ENCODE measurements around the gene AP4B1.

Gene AP4B1

DNA sequence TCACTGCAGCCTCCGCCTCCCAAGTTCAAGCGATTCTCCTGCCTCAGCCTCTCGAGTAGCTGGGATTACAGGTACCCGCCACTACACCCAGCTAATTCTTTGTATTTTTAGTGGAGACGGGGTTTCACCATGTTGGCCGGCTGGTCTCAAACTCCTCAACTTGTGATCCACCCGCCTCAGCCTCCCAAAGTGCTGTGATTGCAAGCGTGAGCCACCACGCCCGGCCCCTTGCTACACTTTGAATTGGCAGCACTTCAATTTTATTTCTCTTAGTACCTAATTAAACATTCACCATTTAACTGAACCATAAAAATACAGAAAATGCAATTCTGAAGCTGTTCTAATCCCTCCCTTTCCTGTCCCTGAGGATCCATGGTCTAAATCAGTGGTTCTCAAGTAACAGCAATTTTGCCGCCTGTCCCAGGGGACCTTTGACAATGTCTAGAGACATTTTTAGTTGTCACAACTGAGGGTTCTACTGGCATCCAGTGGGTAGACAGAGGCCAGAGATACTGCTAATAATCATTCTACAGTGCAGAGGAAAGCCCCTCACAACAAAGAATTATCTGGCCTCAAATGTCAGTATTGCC, 12.9 kb downstream of the AP4B1 start:
- DNase-seq, result no peak

DNA sequence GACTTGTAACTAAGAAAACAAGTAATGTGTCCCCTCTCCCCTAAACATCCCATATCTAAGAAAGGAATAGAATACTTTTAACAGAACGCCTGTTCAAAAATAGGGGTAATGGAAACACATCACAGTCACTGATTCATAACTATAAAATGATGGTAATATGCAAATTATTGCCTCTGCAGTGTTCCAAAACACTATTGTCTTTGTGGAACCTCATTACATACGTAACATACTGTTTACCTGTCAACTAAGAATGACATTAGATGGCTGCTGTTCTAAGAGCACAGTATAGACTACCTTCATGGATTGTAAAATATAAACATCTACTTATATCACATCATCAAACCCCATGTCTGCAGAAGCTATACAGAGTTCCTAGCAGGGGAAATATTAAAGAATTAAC, 13.8 kb downstream of the AP4B1 start:
- no peak for DNase-seq

DNA sequence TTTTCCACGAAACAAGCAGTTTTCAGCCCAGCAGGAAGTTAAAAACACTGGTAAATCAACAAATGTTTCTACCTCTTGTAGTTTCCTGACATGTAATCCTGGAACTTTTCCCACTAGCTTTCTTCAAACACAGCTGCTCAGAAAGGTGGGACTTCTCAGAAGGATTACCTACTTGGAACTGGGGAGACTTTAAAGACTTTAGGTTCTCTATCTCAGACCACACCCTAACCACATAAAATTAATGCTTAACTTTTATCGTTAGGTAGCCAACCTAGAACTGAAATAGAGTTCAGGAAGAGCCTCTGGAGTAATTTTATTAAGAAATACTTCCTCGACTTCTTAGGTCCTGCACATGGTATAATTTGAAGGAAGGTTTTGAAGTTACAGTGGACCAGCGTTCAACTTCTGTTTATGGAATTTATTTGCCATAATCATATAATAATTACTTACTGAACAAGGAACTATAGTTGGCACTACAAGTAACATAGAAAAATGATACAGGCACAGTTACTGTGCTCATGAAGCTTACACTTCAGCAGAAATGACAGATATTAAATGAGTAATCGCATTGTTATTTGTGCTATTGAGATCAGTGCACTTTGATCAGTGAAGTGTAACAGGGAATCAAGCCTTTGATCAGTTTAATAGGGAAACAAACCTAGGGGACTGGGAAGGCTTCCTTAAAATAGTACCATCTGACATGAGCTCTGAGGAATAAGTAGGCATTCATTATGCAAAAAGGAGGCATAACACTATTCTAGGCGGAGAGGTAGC, 17.0 kb downstream of the AP4B1 start, which contains the start of gene BCL2L15:
TSS of gene BCL2L15 (minus strand) at position 180 of the 774 bp plus-strand sequence. CDS start 206 bp downstream, outside the sequence.
- no peak for DNase-seq

DNA sequence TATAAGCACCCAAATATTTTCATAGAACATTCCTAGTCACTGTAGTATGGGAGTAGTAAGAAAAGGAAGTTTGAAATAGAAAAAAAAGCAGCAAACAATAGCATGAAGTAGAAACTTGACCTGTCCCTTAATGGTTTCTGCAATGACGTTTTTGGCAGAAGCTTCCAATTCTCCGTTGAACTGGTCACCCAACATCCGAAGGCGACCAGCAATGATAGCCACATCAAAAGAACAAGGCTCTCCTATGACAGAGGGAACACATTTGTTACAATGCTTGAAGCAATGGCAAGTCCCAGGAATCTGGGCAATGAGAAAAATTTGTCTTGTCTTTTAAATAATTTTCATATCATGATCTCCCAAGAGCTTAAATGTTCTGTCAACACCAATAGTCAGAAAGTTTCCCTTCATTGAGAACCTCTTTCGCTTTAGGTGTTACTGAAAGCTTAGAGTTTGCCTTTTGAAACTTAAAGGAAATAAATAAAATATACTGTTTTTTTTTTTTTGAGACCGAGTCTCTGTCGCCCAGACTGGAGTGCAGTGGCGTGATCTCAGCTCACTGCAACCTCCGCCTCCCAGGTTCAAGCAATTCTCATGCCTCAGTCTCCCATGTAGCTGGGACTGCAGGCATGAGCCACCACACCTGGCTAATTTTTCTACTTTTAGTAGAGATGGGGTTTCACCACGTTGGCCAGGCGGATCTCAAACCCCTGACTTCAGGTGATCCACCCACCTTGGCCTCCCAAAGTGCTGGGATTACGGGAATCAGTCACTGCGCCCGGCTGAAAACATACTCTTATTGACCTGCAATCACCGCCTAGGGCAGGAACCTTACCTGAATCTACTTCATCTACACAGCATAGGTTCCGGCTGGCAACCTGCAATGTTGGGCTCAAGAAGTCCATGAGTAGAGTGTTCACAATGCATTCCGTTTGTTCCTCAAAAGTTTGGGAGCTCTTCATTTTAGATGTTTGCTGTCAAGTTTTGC, 17.9 kb downstream of the AP4B1 start:
- no peak for DNase-seq

DNA sequence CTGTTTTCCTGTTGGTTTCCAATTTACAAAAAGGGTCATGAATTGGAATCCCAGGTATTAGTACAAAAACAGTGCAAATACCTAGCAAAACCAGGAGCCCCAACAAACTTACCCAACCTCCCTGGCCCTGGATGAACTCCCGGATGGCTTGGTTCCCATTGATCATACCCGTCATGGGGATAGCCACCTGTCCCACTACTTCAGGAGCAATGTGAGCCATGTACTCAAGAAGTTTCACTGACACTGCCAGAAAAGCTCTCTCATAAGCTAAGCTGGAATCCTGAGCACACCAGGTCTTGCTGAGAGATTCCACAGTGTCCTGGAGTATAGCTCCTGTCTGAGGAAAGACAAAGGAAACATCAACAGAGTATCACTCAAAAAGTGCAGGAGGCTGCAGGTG, 22.9 kb downstream of the AP4B1 start:
- no peak for DNase-seq

DNA sequence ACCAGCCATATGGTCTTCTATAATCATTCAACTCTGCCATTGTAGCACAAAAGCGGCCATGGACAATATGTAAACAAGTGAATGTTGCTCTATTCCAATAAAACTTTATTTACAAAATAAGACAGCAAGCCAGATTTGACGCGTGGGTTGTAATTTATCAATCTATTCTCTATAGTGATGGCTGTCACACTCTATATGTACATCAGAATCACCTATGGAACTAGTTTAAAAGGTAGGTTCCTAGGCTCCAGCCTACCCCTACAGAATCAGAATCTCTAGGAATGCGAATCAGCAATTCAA, 24.9 kb downstream of the AP4B1 start:
- no peak for DNase-seq

DNA sequence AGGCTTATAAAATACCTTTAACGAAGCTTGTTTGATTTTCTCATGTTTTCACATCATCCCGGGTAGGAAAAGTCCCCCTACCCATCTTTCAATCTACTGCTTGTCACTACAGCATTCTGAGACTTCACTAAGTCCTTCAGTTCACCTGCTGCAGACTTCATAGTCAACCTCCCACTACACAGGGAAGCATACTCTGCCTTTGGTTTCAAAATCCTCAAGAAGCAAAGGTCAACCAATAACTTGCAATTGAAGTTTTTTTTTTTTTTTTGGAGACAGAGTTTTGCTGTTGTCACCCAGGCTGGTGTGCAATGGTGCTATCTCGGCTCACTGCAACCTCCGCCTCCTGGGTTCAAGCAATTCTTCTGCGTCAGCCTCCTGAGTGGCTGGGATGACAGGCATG, 28.4 kb downstream of the AP4B1 start:
- no peak for DNase-seq

DNA sequence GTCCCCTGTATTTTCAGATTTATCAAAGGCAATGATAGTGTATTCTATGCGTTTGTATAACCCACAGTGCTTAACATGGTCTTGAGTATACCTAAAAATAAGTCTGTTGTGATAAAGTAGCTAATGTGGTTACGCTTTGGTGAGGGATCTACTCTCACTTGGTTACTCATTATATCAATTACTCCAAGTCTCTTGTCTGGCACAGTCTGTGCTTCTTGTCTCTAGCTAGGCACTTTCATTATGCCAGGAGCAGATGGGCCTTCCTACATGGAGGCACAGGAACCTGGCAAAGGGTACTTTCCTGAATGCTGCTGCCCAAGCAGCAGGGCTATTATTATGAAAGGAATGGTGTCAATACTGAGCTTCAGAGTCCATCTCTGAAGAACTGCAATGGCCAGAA, 28.9 kb downstream of the AP4B1 start:
- no peak for DNase-seq

DNA sequence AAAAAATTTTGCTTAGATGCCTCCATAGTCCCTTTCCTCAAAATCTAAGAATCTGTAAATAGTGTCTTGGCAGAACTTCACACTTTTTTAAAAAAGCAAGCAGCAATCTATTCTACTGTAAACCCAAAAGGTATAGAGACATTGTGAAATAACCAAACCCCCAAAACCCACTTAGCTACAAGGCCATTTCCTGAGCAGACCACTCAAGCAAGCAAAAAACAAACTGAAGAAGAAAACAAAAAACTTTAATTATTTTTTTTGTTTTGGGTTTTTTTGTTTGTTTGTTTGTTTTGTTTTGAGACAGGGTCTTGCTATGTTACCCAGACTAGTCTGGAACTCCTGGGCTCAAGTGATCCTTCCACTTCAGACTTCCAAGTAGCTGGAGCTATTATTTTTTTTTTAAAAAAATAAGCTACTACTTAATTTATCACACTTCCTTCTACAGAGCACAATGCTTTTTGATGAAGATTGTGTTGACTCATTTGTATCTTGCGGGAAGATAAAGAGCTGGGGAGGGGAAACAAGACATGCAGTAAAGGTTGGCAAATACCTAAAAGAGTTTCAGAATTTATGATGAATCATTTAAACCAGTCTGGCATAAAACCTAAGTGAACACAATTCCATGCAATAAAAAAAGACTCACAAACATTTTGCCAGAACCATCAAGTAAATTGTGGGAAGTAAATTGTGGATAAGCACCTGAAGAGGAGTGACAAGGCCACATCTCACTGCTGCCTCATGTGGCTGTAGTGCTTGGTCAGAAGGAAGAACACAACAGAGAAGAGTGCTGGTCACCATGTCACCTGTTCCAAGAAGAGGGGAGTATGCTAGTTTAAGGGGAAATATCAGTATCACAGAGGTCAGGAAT, 30.4 kb downstream of the AP4B1 start:
- peak; percentile 25 for DNase-seq

DNA sequence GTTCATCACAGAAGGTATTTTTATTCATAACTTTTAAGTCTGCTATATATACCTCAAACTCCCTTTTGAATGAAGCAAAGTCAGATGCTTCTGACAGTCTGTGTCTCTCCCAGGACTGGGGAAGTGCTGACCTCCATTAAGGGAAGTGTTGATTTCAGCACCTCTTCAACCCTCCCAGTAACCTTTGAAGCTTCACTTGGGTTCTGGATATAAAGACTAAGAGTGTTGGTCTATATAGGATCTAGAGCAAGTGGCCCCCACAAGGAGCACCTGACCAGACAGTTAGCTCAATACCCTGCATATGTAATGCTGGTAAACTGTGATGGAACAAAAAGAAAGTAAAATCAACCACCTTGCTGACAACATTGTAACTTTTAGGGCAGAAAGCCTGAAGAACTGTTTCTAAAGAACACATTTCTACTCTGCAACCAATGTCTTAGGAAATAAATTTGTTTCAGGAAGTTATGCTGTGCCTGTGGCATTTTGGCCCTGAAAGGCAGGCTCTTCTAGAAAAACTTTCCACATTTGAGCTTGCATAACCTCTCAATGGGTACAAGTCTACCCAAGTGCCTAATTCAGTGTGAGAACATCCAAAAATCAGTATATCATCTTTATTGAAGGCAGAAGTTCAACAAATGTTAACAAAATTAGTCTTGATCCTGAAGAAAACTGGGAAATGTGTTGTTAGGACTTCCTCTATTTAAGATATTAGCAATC, 32.2 kb downstream of the AP4B1 start:
- DNase-seq, result peak; percentile 61

DNA sequence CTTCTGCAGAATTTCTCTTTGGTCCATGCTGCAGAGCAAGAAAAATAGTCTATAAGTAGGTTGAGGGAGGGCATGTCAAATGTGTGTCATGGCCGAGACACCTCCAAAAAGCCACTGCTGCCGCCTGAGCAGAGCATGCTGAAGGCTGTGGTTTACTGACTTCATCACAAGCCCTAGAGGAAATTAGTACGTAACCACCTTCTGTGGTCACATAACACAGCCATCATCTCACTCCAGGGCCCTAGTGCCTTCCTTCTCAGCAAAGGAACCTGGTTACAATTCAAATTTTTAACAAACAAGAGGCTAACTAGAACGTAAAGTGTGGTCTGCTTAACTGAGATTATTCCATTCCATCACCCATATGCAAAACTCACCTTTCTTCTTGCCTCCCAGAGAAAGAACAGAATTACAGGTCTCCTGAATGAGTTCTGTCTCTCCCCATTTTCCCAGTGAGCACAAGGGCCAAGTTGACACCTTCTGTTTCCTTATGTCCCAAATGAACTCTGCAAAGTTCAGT, 32.9 kb downstream of the AP4B1 start, which contains the start of gene PTPN22:
TSS of gene PTPN22 (minus strand) at position 116 of the 517 bp plus-strand sequence.
- peak; percentile 71 for DNase-seq

DNA sequence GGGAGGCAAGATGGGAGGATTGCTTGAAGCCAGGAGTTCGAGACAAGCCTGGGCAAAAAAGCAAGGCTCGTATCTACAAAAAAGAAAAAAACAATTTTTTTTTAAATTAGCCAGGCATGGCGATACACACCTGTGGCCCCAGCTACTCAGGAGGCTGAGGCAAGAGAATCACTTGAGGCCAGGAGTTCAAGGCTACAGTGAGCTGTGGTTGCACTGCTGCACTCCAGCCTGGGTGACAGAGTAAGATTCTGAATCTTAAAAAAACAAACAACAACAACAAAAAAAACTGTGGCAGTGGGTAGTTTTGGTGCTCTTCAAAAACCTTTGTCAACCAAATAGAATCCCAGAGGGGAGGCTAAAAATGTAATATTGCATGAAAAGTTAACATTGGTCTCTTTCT, 33.8 kb downstream of the AP4B1 start:
- no peak for DNase-seq

DNA sequence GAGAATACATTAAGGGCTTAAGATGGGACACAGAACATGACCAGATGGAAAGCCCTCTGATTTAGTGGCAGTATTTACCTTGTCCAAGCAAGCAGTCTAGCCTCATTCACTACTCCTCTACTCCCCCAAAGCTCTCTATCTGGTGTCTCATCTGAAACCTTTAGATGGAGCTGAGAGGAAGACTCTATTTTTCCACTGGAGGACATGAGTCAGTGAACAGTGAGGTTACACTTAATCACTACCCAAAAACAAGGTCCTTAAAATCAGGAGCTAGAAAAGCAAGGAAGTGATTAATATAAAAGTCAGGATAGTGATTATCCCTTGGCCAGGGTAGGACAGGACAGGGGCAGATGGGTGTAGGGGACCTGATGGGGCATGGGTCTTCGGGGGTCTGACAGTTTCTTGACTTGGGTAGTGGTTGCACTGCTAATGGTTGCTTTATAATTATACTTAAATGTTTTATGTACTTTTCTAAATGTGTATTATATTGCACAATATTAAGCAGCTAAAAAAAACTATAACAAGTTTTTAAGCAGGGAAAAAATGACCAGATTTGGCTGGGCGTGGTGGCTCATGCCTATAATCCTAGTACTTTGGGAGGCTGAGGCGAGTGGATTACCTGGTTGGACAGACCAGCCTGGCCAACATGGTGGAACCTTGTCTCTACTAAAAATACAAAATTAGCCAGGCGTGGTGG, 36.1 kb downstream of the AP4B1 start:
- no peak for DNase-seq

DNA sequence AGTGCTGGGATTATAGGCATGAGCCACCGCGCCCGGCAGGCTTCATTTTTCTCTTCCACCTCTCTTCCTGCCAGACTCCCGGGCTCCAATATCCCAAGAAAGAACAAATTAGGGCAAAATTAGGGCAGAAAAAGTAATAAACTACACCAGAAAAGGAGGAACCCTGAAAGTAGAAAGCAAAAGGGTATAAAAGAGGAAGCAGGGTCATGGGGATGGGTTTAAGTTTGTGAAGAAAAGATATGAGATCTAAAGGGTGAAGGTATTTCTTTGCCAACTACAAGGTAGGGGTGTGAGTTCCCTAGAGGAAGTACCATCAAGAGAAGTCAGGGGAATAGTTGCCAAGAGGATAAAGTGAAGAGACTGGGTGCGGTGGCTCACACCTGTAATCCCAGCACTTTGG, 43.0 kb downstream of the AP4B1 start:
- no peak for DNase-seq

DNA sequence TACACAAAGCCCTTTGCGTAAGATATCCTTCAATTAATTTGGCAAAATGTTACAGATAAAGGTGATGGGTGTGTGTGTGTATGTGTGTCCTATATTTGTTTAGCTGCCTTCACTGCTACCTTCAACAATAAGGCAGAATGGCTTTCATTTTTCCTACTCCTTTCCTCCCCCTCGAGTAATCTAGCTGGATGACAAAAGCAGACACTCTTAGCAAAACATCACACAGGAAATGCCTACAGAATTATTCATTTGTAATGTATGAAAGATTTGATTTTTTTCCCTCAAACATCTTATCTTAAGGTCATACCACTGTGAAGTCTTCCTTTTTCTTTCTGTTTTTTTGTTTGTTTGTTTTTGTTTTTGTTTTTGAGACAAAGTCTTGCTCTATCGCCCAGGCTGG, 43.7 kb downstream of the AP4B1 start:
- DNase-seq, result no peak

DNA sequence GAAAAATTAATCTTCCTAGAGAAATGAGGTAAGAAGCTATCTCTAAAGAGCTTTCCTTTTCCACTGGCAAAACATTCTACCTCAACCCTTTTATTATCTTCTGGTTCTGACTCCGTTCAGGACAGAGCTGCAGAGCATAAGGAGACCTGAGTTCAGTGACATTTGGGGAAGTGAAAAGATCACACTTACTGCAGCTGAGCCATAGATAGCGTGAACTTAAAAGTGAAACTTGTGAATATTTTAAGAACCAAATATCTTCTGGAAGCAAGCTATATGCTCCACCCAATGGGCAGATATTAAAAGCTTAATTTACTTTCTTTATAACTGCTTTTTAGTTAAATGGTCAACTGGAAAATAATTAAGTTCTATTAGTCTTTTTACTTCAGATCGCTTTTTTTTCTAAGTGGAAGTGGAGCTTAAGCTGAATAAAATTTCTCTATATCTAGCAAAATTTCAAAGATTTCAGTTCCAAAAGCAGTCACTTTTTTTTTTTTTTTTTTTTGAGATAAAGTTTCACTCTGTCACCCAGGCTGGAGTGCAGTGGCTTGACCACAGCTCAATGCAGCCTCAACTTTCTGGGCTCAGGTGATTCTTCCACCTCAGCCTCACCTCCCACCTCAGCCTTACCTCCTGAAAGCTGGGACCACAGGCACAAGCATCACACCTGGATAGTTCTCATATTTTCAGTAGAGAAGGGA, 45.0 kb downstream of the AP4B1 start:
- DNase-seq, result peak; percentile 40

DNA sequence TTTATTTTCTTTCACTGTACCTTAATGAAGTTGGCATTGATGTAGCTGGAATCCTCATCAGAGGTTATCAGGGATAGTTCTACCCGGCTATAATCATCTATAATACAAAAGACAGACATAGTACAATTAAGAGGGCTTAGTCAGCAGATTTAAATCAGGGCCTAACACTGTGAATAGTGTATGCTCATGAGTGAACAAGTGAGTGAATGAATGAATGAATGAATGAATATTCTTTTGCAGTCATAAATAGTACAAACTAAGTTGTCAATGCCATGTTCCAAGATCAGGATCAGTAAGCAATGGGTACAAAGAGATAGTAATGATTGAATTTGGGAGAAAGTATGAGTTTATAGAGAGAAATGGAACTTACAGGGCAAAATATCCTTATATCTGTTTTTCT, 45.6 kb downstream of the AP4B1 start:
- no peak for DNase-seq

DNA sequence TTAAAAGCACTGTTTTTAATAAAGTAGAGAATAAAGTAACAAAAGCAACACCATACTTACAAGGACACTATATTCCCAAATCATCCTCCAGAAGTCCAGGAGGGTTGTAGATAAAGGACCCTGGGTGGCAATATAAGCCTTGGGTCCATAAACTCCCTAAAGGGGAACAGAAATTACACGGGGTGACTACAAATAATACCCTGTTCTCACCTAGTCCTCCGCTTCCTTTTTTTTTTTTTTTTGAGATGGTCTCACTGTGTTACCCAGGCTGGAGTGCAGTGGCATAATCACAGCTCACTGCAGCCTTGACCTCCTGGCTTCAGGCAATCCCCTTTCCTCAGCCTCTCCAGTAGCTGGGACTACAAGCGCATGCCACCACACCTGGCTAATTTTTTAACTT, 46.2 kb downstream of the AP4B1 start:
- no peak for DNase-seq

DNA sequence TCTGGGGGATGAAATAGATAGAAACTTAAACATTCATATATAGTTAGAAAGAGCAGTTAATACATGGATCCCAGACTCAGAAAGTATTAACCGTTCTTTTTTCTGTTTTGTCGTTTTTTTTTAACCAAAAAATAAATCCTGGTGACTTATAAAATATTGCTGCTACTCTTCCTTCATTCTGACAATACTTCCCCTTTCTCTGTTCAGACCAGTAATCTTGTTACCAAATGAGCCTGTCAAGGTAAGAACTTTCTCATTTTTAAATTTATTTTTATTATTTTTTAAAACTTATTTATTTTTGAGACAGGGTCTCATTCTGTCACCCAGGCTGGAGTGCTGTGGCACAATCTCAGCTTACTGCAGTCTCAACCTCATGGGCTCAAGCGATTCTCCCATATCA, 46.8 kb downstream of the AP4B1 start:
- no peak for DNase-seq

DNA sequence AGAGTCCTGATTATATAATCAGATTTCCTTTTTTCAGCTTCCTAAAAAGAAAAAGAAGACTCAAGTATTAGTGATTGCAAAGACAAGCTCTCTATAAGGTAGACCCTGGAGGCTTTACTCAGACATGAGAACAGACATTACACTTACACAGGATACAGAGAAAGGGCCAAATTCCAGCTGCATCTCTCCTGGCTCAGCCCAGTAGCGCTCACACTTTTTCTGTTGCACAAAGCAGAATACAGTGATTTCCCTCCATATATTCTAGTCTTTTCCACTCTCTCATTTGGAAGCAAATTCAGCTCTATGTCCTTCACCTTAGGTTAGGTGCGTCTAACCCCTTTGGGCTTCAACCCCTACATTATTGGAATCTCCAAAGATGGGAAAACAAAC, 48.2 kb downstream of the AP4B1 start:
- DNase-seq, result no peak

Data from KG1 (cell line).